ENCODE data around the gene CDH5. TPM values are rescaled to one million over a fixed set of nuclear protein-coding genes. Genes with fewer than 3 reads are reported as not detected.

CDH5 gene
- total RNA-seq, 2 experiments from 2014 or later = not detected

DNA sequence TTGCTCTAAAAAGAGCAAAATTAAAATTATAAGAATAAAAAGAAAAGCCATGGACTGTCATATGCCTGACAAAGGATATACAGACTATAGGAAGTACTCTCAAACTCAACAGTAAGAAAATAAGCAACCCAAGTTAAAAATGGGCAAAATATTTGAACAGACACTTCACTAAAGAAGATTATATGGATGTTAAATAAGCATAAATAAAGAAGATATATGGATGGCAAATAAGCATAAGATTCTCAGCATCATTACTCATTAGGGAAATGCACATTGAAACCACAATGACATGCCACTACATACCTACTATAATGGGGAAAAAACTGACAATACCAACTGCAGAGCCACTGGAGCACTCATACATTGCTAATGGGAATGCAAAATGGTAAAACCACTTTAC, 45.7 kb downstream of the CDH5 start:
- BruUV-seq (replicated peaks) = no TSS peak
- Histone ChIP-seq H3K4me2 (ENCODE audit: low read length) (no peak overlapping the region), H4K20me1 (ENCODE audit: insufficient read depth, low read length) (no peaks in the 10 kb centered on the region), H3K4me1 (ENCODE audit: insufficient read depth, low read length, poor library complexity, severe bottlenecking) (peaks cover 12% of the 10 kb centered on the region), H2AFZ (ENCODE audit: low read length) (no peak overlapping the region), H3K4me3 (ENCODE audit: low read depth, low read length, poor library complexity, severe bottlenecking) (no peak overlapping the region), H3K27ac (ENCODE audit: low read depth, low read length, poor library complexity, severe bottlenecking) (no peak overlapping the region), H3K79me2 (ENCODE audit: insufficient read depth, low read depth, low read length) (no peaks in the 10 kb centered on the region), H3K9me2 (ENCODE audit: insufficient read depth, low read length) (no peaks in the 10 kb centered on the region), H3K36me3 (ENCODE audit: insufficient read depth, low read length) (no peaks in the 10 kb centered on the region), H3K9me3 (ENCODE audit: low read length) (peaks cover 16% of the 10 kb centered on the region; the same call in 1 of the 2 replicates)
- ChIA-PET POLR2A (no interaction called here), CTCF (ENCODE audit: unreplicated experiment) (no interaction called here)
- intact Hi-C loops (cut with micrococcal nuclease; ENCODE audit: unreplicated experiment) = no loop called here
- no peak for TF ChIP-seq EZH2phosphoT487 (IDR thresholded peaks at IDR 0.05; ENCODE audit: borderline replicate concordance, low read depth, low read length)
- TF ChIP-seq, protein P1, sequence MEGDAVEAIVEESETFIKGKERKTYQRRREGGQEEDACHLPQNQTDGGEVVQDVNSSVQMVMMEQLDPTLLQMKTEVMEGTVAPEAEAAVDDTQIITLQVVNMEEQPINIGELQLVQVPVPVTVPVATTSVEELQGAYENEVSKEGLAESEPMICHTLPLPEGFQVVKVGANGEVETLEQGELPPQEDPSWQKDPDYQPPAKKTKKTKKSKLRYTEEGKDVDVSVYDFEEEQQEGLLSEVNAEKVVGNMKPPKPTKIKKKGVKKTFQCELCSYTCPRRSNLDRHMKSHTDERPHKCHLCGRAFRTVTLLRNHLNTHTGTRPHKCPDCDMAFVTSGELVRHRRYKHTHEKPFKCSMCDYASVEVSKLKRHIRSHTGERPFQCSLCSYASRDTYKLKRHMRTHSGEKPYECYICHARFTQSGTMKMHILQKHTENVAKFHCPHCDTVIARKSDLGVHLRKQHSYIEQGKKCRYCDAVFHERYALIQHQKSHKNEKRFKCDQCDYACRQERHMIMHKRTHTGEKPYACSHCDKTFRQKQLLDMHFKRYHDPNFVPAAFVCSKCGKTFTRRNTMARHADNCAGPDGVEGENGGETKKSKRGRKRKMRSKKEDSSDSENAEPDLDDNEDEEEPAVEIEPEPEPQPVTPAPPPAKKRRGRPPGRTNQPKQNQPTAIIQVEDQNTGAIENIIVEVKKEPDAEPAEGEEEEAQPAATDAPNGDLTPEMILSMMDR (conservative IDR thresholded peaks at IDR 0.05; ENCODE audit: low read length) = no peak
- DNase-seq (ENCODE audit: low spot score) = no peak

DNA sequence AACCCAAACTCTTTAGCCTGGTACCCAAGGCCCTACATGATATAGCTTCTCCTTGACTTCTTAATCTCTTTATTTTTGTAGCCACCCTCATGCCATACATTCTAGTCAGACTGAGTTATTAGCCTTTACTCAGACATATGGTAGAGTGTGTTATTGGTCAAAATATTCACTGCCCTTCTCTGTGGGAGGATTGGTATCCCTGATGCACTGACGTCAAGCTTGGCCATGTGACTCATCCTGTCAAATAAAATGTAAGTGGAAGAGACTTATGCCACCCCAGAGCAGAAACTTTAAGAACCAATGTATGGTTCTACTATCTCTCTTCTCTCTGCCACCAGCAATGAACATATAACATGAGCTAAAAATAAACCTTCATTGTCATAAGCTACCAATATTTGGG, 48.4 kb downstream of the CDH5 start:
- TF ChIP-seq, protein P1 (conservative IDR thresholded peaks at IDR 0.05; ENCODE audit: low read length) = no peak
- TF ChIP-seq EZH2phosphoT487 (IDR thresholded peaks at IDR 0.05; ENCODE audit: borderline replicate concordance, low read depth, low read length) = no peak
- H2AFZ ChIP-seq (ENCODE audit: low read length) = no peak overlapping the region
- DNase-seq (ENCODE audit: low spot score) = no peak
- H3K36me3 ChIP-seq (ENCODE audit: insufficient read depth, low read length) = no peaks in the 10 kb centered on the region
- no TSS peak for BruUV-seq (replicated peaks)
- intact Hi-C loops (cut with micrococcal nuclease; ENCODE audit: unreplicated experiment) = no loop called here
- H3K4me3 ChIP-seq (ENCODE audit: low read depth, low read length, poor library complexity, severe bottlenecking) = no peak overlapping the region
- H3K4me1 ChIP-seq (ENCODE audit: insufficient read depth, low read length, poor library complexity, severe bottlenecking) = no peaks in the 10 kb centered on the region
- H3K9me3 ChIP-seq (ENCODE audit: low read length) = peaks cover 23% of the 10 kb centered on the region; the same call in 1 of the 2 replicates
- no peaks in the 10 kb centered on the region for H3K9me2 ChIP-seq (ENCODE audit: insufficient read depth, low read length)
- H4K20me1 ChIP-seq (ENCODE audit: insufficient read depth, low read length) = no peaks in the 10 kb centered on the region
- no peak overlapping the region for H3K27ac ChIP-seq (ENCODE audit: low read depth, low read length, poor library complexity, severe bottlenecking)
- POLR2A ChIA-PET = no interaction called here
- no peak overlapping the region for H3K4me2 ChIP-seq (ENCODE audit: low read length)
- CTCF ChIA-PET (ENCODE audit: unreplicated experiment) = no interaction called here
- H3K79me2 ChIP-seq (ENCODE audit: insufficient read depth, low read depth, low read length) = no peaks in the 10 kb centered on the region

GRCh38 chr16:66416136-66416535, 49.6 kb downstream of the CDH5 start:
- CTCF ChIA-PET (ENCODE audit: unreplicated experiment) = no interaction called here
- intact Hi-C loops (cut with micrococcal nuclease; ENCODE audit: unreplicated experiment) = no loop called here
- no peaks in the 10 kb centered on the region for H3K9me2 ChIP-seq (ENCODE audit: insufficient read depth, low read length)
- POLR2A ChIA-PET = no interaction called here
- no peak overlapping the region for H3K4me2 ChIP-seq (ENCODE audit: low read length)
- H3K79me2 ChIP-seq (ENCODE audit: insufficient read depth, low read depth, low read length) = no peaks in the 10 kb centered on the region
- H2AFZ ChIP-seq (ENCODE audit: low read length) = no peak overlapping the region
- peaks cover 23% of the 10 kb centered on the region; the same call in 1 of the 2 replicates for H3K9me3 ChIP-seq (ENCODE audit: low read length)
- no TSS peak for BruUV-seq (replicated peaks)
- H4K20me1 ChIP-seq (ENCODE audit: insufficient read depth, low read length) = no peaks in the 10 kb centered on the region
- no peaks in the 10 kb centered on the region for H3K4me1 ChIP-seq (ENCODE audit: insufficient read depth, low read length, poor library complexity, severe bottlenecking)
- H3K27ac ChIP-seq (ENCODE audit: low read depth, low read length, poor library complexity, severe bottlenecking) = no peak overlapping the region
- H3K4me3 ChIP-seq (ENCODE audit: low read depth, low read length, poor library complexity, severe bottlenecking) = no peak overlapping the region
- no peaks in the 10 kb centered on the region for H3K36me3 ChIP-seq (ENCODE audit: insufficient read depth, low read length)
- TF ChIP-seq, protein P1 (conservative IDR thresholded peaks at IDR 0.05; ENCODE audit: low read length) = no peak
- no peak for TF ChIP-seq EZH2phosphoT487 (IDR thresholded peaks at IDR 0.05; ENCODE audit: borderline replicate concordance, low read depth, low read length)
- DNase-seq (ENCODE audit: low spot score) = no peak
